Measurements from ENCODE around the gene CA6. TPM values are rescaled to one million over a fixed set of nuclear protein-coding genes. Genes with fewer than 3 reads are reported as not detected.
A peak's percentile ranks its signal among the peaks of the same experiment; 100 is the strongest.

The CA6 gene
- total RNA-seq, 1 donor from 2014 or later = not detected

DNA sequence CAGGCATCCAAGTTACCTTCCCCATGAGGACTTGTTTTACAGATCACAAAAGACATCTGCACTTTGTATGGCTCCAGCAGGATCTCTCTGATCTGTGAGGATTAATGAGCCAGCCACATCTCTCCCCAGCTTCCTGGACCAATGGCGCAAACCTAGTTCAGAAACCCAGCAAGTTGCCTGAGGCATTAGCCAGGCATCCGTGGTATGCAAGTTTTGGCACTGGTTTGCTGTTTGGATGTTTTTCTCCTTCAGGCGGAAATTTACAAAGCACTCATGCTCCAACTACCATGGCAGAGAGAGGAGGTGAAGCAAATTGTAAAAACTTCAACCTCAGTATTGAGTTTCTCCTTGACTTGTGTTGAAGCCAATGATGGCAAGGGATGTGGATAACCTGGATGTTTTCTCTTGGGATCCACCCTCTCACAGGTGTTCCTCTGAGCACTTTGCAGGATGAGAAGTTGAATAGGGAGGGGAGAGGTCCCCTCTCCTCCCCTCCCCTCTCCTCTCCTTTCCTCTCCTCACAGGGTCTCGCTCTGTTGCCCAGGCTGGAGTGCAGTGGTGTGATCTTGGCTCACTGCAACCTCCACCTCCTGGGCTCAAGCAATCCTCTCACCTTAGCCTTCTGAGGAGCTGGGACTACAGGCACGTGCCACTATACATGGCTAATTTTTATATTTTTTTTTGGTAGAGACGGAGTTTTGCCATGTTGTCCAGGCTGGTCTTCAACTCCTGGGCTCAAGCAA lies 41.6 kb upstream of the CA6 start:
- no peaks in the 10 kb centered on the region for H3K27me3 ChIP-seq (ENCODE audit: low read depth)
- ATAC-seq (peak; percentile 85 to 88), DNase-seq (no peak)
- intact Hi-C loops (cut with DNase I) = no loop called here
- peaks cover 14% of the 10 kb centered on the region for H3K4me1 ChIP-seq
- no peaks in the 10 kb centered on the region for H3K36me3 ChIP-seq
- H3K9me3 ChIP-seq = no peaks in the 10 kb centered on the region
- TF ChIP-seq CTCF (IDR thresholded peaks at IDR 0.05) = no peak
- no peak overlapping the region for H3K4me3 ChIP-seq
- peak overlapping the region; percentile 43 for H3K27ac ChIP-seq

DNA sequence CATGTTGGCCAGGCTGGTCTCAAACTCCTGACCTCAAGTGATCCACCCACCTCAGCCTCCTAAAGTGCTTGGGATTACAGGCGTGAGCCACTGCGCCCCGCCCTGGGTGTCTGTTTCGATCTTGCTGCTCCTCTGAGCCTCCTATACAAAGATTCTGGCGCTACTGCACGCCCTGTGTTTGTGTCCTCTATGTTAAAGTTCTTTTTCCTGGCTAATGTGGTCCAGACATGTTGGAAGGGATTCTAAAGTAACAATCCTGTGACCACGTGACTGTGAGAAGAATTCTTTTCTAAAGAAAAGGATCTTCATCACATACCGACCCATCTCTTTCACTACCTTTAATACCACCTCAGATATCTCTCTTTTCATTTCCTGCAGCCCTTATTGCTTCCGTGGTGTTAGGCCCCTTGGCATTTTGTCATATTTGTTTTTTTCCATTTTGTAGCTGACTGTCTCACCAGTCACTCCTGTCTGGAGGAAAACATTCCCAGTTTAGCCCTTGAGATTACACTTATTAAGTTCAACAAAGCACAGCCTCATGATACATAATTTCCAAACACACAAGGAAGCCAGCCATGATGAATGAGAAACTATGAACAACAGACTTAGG lies 40.0 kb upstream of the CA6 start:
- H3K36me3 ChIP-seq = no peaks in the 10 kb centered on the region
- no peaks in the 10 kb centered on the region for H3K9me3 ChIP-seq
- H3K27me3 ChIP-seq (ENCODE audit: low read depth) = no peaks in the 10 kb centered on the region
- peaks cover 14% of the 10 kb centered on the region for H3K4me1 ChIP-seq
- ATAC-seq (no peak), DNase-seq (no peak)
- TF ChIP-seq CTCF (IDR thresholded peaks at IDR 0.05) = no peak
- intact Hi-C loops (cut with DNase I) = no loop called here
- H3K27ac ChIP-seq = no peak overlapping the region
- H3K4me3 ChIP-seq = no peak overlapping the region

DNA sequence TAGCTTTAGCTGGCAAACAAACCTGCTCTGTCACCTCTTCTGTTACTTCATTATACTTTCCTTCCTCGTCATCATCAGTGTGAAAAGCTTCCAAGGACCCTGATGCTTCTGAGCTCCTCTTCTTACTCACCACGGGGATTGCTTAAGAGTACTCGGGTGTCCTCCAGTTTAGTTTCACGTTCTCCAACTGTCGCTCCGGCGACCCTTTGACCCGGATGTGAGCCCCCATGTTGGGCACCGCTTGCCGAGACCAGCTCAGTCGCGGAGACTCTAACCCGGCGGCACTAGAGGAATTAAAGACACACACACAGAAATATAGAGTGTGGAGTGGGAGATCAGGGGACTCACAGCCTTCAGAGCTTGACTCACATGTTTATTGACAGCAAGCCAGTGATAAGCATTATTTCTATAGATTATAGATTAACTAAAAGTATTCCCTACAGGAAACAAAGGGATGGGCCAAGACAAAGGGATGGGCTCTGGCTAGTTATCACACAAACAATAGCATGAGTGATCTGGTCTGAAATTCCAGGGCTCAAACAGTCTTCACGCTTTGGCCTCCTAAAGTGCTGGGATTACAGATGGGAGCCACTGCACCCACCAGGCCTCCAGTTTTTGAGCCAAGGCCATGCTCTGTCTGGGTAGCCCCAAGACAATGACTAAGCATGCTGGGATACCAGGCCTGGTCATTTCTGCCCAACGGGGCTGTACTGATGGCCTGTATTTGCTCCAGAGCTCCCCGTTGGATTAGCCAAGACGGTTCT lies 37.1 kb upstream of the CA6 start:
- Histone ChIP-seq H3K9me3 (no peaks in the 10 kb centered on the region), H3K4me1 (peaks cover 12% of the 10 kb centered on the region), H3K36me3 (no peaks in the 10 kb centered on the region), H3K27me3 (ENCODE audit: low read depth) (no peaks in the 10 kb centered on the region), H3K4me3 (no peak overlapping the region), H3K27ac (no peak overlapping the region)
- no peak for DNase-seq
- intact Hi-C loops (cut with DNase I) = no loop called here
- no peak for ATAC-seq
- no peak for TF ChIP-seq CTCF (IDR thresholded peaks at IDR 0.05)

- ATAC-seq (no peak), DNase-seq (no peak)
- Histone ChIP-seq H3K4me3 (no peak overlapping the region), H3K27me3 (ENCODE audit: low read depth) (no peaks in the 10 kb centered on the region), H3K36me3 (no peaks in the 10 kb centered on the region), H3K27ac (no peak overlapping the region), H3K9me3 (no peaks in the 10 kb centered on the region), H3K4me1 (no peaks in the 10 kb centered on the region)
- intact Hi-C loops (cut with DNase I) = loop anchor here (10.0 kb wide), 1 partner anchor 74 kb away; no protein-coding TSS in a partner anchor
- TF ChIP-seq CTCF (IDR thresholded peaks at IDR 0.05) = no peak
These were observed 35.3 kb upstream of the CA6 start for GRCh38 chr1:8910331-8910730.

- TF ChIP-seq CTCF (IDR thresholded peaks at IDR 0.05) = no peak
- intact Hi-C loops (cut with DNase I) = loop anchor here (10.0 kb wide), 1 partner anchor 74 kb away; no protein-coding TSS in a partner anchor
- no peaks in the 10 kb centered on the region for H3K9me3 ChIP-seq
- no peaks in the 10 kb centered on the region for H3K36me3 ChIP-seq
- H3K27ac ChIP-seq = no peak overlapping the region
- no peaks in the 10 kb centered on the region for H3K4me1 ChIP-seq
- no peak for DNase-seq
- no peak overlapping the region for H3K4me3 ChIP-seq
- no peak for ATAC-seq
- H3K27me3 ChIP-seq (ENCODE audit: low read depth) = no peaks in the 10 kb centered on the region
These were observed 34.8 kb upstream of the CA6 start for GRCh38 chr1:8910914-8911313.

Measured in lower lobe of right lung (tissue), 2 donors.